ENCODE results near the gene C12orf76.

- TF ChIP-seq POLR2AphosphoS5 (IDR thresholded peaks at IDR 0.05), result no peak
- TF ChIP-seq RAD21 (conservative IDR thresholded peaks at IDR 0.05), result no peak
- TF ChIP-seq CTCF (IDR thresholded peaks at IDR 0.05; ENCODE audit: poor library complexity, severe bottlenecking), result no peak
- TF ChIP-seq SMC3 (conservative IDR thresholded peaks at IDR 0.05; ENCODE audit: poor library complexity), result no peak
- no peak for TF ChIP-seq EP300 (conservative IDR thresholded peaks at IDR 0.05; ENCODE audit: poor library complexity, severe bottlenecking)
- TF ChIP-seq REST (IDR thresholded peaks at IDR 0.05; ENCODE audit: borderline replicate concordance), result no peak
- no peak for TF ChIP-seq MXI1 (conservative IDR thresholded peaks at IDR 0.05; ENCODE audit: poor library complexity, severe bottlenecking)
- no peak for TF ChIP-seq EZH2 (IDR thresholded peaks at IDR 0.05; ENCODE audit: borderline replicate concordance, insufficient read depth, low read length, poor library complexity, severe bottlenecking)
- no peak for TF ChIP-seq TAF1 (IDR thresholded peaks at IDR 0.05; ENCODE audit: low read depth)
These were observed 25.8 kb upstream of the C12orf76 start for GRCh38 chr12:110074089-110074488.

Data from neural cell (in vitro differentiated cells).